Measurements from ENCODE around the gene GDPGP1.

The GDPGP1 gene

DNA sequence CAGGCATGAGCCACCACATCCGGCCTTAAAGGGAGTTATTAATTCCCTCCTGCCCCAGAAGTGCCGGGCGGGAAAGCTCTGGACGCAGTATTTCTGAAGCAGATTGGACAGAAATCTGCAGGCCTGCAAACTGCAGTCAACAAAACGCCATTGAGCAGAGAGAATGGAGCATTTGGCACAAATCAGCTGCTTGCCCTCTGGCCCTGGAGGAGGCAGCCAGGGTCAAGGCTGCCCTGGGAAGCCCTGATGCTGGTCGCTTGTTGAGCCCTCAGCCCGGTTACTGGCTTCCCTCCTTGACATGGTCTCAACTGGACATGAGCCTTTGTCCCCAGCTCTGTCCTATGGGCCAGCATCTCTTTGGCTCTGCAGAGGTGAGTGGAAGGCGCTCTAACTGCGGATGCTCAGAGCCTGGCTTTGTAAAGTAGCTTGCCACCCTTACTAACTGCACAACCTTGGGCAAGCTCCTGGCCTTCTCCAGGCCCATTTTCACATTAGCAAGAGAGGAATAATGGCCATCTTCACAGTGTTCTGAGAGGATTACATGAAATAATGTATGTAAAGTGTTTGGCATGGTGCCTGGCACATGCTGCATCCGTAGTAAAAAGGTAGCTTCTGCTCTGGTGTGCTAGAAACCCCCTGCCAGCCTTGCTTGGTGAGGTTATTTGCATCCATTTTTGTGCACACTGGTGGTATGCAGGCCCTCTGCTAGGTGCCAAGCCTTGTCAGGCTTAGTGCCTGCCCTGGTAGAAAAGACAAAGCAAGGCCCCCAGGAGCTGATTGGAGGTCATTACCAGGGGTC is 28.8 kb upstream of the GDPGP1 start:
- DNase-seq (ENCODE audit: low read depth in 2 of 2): no peak

DNA sequence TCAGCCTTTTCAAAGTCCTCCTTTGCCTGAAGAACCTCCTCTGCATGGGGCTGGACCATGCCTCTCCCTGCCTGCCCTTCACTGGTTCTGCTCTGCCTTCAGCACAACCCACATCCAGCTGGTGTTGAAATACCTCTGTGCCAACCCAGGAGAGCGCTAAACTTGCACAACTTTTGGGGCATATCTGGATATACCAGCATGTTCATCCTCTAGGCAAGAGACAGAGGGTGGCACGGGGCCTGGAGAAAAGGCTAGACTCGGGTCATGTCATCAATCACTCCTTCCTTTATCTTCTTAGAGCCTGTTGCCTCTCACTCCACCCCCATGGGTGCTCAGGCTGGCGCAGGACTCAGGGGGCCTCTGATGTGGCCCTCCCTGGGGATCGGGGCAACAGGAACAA is 28.1 kb upstream of the GDPGP1 start:
- no peak for DNase-seq (ENCODE audit: low read depth in 2 of 2)

DNA sequence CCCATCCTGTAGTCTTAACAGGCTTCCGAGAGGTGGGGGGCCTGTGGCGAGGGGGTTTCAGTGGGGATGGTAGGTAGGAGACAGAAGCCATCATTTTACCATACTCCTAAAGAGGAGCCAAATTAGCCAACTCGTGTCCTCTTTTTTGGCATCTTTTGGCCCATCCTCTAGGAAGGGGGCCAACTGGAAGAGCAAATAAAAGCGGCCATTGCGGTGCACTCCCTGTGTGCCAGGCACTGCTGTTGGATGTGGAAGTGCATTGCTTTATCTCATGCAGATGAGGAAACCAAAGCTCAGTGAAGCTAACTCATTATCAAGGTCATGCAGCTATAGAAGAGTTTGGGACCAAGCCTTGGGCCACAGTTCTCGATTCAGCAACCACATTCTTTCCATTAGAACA is 26.8 kb upstream of the GDPGP1 start:
- no peak for DNase-seq (ENCODE audit: low read depth in 2 of 2)

GRCh38 chr15:90208356-90208755 is 25.7 kb upstream of the GDPGP1 start:
- DNase-seq (ENCODE audit: low read depth in 2 of 2): no peak

- DNase-seq (ENCODE audit: low read depth in 2 of 2): no peak
Measured at GRCh38 chr15:90209591-90209990, 24.4 kb upstream of the GDPGP1 start.

DNA sequence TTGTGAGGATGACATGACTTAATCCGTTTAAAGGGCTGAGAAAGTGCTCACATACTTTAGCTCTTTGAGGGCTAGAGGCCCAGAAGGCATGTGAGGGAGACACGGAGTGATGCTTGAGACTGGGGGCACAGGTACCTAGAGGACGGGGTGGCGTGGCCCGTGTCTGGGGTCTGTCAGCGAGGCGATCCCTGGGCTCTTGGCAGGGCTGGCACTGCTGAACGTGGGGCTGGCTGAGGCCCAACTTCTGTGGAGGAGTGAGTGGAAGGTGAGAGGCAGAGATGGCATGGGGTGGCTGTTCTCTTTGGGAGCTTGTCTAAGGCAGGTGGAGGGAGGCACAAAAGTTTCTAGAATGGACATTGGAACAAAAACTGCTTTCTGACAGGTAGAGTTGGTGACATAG is 23.4 kb upstream of the GDPGP1 start:
- DNase-seq (ENCODE audit: low read depth in 2 of 2): no peak

- DNase-seq (ENCODE audit: low read depth in 2 of 2): no peak
Measured at GRCh38 chr15:90211009-90211408, 23.0 kb upstream of the GDPGP1 start.

DNA sequence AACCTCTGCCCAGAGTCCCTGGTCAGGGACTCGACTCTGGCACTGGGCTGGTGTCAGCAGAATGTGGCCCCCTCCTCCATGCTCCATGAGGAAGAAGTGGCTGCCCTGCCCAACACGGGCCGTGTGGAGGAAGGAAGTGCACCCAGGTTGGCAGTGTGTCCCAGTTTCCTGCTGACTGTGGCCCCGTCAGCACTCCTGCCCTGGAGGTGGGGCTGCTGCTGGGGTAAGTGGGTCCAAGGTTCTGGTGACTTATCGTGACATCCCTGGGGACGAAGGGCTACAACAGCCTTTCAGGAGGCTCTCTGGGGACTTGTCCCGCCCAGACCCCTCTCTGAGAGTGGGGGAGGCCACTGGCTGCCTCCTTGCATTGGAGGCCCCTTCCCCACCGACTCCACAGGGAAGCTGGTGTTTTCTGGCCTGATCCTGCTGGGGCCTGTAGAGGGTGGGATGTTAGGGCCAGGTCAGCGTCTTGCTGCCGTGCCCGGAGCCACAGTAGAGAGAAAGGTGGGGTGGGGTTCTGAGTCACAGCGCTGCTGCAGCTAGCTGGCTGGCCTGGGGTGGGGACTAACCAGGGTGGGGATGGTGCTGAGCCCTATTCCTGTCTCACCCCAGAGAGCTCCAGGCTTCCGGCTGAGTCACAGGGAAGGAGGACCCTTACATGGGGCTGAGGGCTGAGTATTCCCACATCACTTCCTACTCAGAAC is 22.4 kb upstream of the GDPGP1 start:
- no peak for DNase-seq (ENCODE audit: low read depth in 2 of 2)

DNA sequence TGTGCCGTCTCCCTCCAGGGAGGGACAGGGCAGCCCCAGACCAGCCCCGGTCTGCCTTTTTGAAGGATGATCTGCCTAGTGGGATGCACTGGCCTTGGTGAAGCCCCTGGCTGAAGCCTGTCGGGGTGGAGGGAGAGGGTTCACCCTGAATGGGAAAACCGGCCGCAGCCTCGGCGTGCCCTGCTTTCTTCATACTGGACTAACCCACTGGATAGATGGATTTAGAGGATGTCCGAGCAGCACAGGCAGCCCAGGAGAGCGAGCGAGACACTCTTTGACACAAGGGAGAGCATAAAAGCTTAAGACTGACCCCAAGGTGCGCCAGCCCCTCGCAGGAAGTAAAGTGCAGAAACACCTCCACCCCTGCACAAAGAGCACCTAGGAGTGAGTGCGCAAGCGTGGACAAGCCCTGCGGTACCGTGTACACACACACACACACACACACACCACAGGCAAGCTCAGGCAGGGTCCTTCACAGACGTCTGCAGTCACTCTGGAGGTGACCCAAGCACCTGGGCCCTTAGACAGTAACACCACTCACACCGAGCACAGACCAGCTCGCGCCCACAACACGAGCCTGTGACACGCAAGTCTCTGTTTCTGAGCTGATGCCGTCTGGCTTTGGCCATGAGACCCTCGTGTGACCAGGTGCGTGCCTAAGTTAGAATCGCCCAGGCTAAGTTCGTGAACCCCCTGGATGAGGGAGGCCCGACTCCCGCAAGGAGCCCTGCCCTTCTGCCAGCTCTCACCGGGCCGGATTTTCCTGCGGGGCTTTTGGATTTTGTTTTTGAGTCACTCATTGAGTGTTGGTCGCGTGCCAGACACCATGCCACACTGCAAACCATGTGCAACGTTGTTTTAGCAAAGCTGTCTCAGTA is 21.5 kb upstream of the GDPGP1 start:
- no peak for DNase-seq (ENCODE audit: low read depth in 2 of 2)

DNA sequence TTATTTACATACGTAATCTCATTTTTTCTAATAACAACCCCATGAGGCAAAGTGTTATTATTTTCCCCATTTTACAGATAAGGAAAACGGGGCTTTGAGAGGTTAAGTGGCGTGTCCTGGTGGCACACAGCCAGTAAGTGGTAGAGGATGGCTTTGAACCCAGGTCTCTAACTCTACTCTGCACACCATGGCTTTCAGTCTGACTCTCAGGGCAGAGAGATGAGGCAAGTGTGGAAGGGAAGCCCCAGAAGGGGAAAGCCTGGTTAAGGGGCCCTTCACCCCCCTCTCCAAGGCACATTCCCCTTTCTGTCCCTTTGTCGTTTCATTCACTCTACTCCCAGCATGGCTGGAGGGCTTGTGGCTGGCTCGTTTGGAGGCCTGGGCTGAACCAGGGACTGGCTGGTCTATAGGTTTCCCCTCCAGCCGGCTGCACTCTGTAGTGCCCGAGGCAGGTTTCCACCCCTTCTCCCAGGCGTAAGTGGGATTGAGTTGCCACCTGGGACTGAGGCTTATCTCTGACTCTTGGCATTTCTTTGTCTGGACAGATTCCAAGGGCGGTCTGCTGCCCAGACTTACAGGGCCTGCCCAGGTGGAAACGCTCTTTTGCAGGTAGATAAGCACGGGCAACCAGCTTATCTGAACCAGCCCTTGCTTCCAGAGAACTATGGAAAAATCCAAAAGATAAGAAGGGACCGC is 20.7 kb upstream of the GDPGP1 start:
- DNase-seq (ENCODE audit: low read depth in 2 of 2): no peak

GRCh38 chr15:90213818-90214204 is 20.2 kb upstream of the GDPGP1 start:
- no peak for DNase-seq (ENCODE audit: low read depth in 2 of 2)

- no peak for DNase-seq (ENCODE audit: low read depth in 2 of 2)
Measured at GRCh38 chr15:90214553-90215196, 19.3 kb upstream of the GDPGP1 start.

DNA sequence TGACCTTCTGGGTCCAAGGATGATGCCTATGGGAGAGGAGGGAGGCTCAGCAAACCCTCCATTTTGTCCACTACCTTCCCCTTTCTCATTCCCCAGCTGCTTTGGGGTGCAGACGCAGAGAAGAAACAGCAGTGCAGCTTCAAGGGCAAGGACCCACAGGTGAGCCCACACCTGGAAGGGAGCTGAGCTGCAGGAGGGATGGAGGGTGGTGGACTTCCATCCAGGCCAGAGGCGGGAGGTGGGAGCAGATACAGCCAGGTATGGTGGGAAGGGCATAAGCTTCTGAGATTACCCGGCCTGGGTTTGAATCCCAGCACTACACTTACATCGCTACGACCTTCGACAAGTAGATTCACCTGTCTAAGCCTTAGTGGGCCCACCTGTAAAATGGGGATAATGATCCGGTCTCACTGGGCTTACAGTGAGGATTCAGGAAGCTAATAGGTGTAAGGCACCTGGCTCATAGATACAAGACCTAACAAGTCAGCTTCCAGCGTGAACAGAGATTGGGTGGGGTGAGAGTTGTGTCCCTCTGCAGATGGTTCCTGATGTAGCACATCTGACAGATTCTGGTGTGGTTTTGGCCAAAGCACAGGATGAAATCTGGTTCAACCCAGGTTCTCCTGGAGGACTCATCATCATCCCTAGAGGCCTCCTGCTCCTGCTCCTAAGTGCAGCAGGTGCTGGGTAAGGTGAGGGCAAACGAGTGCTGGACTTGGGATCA is 16.2 kb upstream of the GDPGP1 start:
- DNase-seq (ENCODE audit: low read depth in 2 of 2): no peak

GRCh38 chr15:90219421-90220141 is 14.4 kb upstream of the GDPGP1 start:
- peak; percentile 39 to 57 for DNase-seq (ENCODE audit: low read depth in 2 of 2)

DNA sequence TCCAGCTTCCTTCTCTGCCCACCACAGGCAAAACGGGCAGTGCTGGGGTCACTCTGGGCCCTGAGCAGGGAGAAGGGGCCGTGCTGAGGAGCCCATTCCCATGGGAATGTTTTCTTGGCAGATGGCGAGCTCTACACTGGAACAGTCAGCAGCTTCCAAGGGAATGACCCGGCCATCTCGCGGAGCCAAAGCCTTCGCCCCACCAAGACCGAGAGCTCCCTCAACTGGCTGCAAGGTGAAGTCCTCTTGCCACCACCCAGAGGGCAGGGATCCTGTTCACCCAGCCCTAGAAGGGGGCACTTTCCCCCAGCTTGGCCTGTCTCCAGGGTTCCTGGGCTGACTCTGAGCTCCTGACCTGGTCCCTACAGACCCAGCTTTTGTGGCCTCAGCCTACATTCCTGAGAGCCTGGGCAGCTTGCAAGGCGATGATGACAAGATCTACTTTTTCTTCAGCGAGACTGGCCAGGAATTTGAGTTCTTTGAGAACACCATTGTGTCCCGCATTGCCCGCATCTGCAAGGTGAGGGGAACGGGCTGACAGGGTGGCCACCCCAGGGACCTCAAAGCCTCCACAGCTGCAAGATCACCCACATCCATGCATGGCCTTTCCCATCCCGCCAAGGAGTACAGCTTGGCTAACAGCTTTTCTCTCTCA is 12.6 kb upstream of the GDPGP1 start:
- no peak for DNase-seq (ENCODE audit: low read depth in 2 of 2)

- DNase-seq (ENCODE audit: low read depth in 2 of 2): no peak
Measured at GRCh38 chr15:90222547-90222946, 11.5 kb upstream of the GDPGP1 start.

- no peak for DNase-seq (ENCODE audit: low read depth in 2 of 2)
Measured at GRCh38 chr15:90223441-90224165, 10.4 kb upstream of the GDPGP1 start.

GRCh38 chr15:90225047-90225446 is 9.0 kb upstream of the GDPGP1 start:
- DNase-seq (ENCODE audit: low read depth in 2 of 2): no peak
